NCI-H460 (cell line): Measurements from ENCODE around the gene IDH3B. TPM values are rescaled to one million over a fixed set of nuclear protein-coding genes. Genes with fewer than 3 reads are reported as not detected.

Experiments
- DNase-seq: peaks from one replicate; pipeline ENCODE4 v3.0.0-alpha.2; 2016; ENCODE audit warnings: low read depth; ENCODE audit errors: extremely low read depth
- total RNA-seq: library from RNA; depleted of rRNA; stranded (reverse); fragments of >200 nt; shearing (Covaris generic); gene quantifications from 2 replicates; pipeline ENCODE4 v1.2.3, GENCODE V29; 2014

Gene IDH3B
- total RNA-seq, 1 experiment from 2014 or later: 138 TPM

DNA sequence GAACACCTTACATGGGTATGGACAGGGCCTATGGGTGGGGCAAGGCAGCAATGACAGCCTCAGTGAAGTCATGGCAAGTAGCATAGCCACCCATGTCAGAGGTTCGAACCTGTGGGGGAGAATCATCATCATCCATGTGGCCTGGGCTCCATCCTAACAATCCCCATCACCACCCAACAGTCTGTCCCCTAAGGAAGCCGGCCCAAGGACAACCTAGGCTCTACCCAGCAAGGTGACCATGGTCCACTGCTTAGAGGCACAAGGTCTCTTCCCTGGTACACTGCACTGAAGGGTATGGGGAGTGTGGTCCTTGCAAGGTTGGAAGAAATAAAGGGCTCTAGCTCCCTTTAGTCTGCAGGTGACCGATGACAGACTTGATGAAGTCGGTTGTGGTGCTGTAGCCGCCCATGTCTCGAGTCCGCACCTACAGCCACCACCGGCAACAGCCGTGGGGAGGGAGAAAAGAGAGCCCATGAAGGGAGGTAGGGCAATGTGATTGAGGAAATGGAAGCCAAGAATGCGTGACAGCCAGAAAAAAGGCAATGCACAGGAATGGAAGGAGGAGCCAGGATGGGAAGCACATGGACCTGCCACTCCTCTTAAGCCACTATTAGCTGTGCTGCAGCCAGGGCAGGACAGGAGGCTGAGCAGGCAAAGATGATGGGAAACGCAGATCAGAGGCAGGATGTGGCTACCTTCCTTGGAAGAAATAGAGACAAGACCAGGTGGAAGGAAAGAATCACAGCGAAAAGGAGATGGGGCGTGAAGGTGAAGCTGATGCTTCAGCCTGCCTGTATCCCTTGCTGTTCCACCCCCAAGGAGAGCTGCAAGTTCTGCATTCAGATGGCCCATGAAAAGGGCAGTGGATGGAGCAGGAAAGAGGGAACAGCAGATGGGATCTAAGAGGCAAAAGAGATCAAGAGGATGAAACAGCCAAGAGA lies 5.3 kb downstream of the IDH3B start:
- DNase-seq: peak; percentile 19

DNA sequence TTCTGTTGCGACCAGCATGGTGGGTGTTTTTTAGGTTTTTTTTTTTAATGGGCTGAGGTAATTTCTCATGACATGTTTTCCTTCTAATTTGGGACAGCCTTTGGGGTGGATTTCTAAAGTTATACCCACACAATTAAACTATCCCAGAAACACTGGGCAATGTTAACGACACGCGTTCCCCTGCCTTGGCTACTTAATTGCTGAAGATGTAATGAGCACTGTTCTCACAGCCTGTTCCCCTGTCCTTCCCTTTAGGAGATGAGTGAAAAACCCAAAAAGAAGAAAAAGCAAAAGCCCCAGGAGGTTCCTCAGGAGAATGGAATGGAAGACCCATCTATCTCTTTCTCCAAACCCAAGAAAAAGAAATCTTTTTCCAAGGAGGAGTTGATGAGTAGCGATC lies 6.3 kb downstream of the IDH3B start:
- no peak for DNase-seq

DNA sequence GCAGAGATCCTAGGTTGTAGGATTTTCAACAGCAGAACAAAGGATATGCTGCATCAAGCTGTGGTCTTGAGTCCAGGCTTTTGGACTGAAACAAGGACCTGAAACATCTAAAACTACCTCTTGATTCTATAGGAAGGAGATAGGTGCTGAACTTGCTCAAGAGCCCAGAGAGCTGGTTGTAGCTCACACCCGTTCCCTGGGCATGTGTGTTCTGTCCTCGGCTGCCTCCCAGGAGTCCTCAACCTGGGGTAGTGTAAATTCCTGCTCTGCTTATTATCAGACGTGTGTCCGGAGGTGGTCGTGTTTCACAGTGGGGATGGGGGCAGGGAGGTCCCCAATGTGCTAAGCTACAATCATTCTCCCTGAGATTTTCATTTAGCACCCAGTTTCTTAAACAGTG lies 6.8 kb downstream of the IDH3B start:
- no peak for DNase-seq

DNA sequence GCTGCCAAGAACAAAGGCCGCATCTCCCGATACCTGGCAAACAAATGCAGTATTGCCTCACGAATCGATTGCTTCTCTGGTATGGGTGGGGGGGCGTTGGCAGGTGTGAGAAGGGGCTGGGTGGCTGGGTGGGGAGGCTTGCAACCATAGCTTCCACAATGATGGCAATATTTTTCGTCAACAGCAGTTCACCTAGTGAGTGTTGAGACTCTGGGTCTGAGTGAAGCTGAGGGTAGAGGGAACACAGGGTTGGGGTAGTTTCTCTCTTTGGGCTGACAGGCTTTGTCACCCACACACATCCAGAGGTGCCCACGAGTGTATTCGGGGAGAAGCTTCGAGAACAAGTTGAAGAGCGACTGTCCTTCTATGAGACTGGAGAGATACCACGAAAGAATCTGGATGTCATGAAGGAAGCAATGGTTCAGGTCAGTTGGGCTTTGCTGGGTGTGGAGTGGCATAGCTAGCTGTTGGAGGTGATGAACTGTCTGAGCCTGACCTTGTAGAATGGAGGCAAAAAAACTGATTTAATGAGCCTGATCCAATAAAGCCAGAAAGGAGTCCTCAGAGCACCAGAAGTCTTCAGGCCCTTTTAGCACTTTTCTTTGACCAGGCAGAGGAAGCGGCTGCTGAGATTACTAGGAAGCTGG lies 7.4 kb downstream of the IDH3B start:
- DNase-seq: no peak

DNA sequence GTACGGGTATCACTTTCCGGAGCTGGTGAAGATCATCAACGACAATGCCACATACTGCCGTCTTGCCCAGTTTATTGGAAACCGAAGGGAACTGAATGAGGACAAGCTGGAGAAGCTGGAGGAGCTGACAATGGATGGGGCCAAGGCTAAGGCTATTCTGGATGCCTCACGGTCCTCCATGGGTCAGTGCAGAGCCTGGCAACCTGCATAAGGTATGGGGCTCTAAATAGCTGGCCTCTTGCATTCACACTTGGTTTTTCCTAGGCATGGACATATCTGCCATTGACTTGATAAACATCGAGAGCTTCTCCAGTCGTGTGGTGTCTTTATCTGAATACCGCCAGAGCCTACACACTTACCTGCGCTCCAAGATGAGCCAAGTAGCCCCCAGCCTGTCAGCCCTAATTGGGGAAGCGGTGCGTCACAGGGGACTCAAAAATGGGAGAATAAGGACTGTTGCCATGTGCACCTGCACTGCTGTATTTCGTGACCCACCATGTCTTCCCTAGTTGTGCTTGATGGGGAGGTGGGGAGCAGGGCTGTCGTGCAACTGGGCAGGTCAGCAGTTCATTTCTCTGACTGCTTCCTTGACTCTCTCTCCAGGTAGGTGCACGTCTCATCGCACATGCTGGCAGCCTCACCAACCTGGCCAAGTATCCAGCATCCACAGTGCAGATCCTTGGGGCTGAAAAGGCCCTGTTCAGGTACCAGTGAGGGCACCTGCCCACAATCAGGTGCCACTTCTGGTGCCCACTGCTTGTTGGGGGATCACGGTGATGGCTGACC lies 8.5 kb downstream of the IDH3B start:
- DNase-seq: no peak

DNA sequence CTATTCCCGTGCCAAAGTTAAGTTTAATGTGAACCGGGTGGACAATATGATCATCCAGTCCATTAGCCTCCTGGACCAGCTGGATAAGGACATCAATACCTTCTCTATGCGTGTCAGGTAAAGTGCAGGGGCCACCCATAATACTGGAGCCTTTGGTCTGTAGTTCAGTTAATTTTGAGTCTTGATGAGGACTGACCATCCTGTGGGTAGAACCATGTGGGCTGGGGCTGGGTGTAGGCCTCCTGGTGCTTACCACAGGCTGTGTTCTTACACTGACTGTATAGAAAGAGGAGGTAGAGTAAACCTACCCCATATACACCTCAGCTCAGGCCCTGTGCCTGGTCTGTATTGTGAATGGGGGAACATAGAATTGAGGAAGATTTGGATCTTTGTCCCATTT lies 9.2 kb downstream of the IDH3B start:
- no peak for DNase-seq

DNA sequence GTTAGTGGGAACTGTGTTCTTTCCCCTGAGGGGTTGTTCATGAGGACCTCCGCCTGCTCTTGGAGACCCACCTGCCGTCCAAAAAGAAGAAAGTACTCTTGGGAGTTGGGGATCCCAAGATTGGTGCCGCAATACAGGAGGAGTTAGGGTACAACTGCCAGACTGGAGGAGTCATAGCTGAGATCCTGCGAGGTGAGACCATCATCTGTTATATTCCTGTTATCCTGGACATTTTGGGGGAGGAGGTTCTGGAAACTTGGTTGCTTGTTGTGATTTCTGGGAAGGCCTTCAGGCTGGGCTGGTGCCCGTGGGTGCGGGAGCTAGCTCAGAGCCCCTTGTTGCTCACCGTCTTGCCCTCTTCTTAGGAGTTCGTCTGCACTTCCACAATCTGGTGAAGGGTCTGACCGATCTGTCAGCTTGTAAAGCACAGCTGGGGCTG lies 9.6 kb downstream of the IDH3B start:
- DNase-seq: no peak

DNA sequence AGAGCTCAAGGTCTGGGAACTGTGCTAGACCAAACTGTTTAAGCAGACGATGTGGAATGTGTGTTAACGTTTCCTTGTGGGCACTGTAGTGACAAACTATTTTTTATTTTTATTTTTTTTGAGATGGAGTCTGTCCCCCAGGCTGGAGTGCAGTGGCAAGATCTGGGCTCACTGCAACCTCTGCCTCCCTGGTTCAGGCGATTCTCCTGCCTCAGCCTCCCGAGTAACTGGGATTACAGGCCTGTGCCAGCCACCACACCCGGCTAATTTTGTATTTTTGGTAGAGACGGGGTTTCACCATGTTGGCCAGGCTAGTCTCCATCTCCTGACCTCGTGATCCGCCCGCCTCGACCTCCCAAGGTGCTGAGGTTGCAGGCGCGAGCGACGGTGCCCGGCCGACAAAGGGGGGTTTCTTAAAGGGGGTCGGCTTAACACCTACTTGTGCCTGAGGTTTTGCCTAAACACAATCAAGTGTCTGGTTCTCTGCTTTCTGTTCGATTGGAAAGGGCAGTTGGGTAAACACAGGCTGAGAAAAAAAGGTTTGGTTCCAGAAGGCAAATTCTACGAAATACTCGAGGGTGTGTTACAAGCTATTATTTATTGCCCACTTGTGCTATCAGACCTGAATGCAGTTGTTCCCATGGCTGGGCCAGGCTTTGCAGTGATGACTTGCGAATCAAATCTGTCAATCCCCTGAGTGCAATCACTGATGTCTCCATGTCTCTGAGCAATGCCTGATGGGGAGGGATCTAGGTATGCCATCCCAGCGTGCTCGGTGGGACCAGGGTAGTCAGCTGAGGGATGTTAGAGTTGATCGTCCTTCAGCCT lies 10.2 kb downstream of the IDH3B start:
- no peak for DNase-seq

DNA sequence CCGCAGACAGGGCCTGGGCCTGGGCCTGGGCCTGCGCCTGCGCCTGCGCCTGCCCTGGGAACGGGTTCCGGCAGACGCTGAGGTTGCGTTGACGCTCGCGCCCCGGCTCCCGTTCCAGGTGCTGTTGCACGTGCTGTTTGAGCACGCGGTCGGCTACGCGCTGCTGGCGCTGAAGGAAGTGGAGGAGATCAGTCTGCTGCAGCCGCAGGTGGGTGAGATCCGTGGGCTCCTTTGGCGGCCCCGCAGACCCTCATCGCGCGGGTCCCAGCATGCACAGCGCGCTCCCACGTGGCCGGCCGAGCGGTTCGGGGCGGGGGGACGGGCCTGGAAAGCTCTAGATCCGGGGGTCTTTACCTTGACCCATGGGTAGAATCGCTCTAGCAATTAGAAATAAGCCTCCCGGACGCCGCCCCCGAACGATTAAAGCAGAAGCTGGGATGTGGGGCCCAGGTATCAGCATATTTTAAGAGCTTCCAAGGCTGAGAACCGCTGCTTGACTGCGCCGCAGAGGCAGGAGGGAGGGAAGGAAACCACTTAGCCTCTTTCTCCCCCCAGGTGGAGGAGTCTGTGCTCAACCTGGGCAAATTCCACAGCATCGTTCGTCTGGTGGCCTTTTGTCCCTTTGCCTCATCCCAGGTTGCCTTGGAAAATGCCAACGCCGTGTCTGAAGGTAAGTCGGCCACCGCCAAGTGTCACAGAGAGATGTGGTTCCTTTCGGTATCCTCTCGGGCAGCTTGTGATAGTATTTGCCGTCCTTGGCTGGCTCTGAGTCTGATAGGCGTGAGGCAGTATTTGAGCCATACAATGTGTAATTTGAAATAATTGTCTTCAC lies 11.1 kb downstream of the IDH3B start:
- no peak for DNase-seq

DNA sequence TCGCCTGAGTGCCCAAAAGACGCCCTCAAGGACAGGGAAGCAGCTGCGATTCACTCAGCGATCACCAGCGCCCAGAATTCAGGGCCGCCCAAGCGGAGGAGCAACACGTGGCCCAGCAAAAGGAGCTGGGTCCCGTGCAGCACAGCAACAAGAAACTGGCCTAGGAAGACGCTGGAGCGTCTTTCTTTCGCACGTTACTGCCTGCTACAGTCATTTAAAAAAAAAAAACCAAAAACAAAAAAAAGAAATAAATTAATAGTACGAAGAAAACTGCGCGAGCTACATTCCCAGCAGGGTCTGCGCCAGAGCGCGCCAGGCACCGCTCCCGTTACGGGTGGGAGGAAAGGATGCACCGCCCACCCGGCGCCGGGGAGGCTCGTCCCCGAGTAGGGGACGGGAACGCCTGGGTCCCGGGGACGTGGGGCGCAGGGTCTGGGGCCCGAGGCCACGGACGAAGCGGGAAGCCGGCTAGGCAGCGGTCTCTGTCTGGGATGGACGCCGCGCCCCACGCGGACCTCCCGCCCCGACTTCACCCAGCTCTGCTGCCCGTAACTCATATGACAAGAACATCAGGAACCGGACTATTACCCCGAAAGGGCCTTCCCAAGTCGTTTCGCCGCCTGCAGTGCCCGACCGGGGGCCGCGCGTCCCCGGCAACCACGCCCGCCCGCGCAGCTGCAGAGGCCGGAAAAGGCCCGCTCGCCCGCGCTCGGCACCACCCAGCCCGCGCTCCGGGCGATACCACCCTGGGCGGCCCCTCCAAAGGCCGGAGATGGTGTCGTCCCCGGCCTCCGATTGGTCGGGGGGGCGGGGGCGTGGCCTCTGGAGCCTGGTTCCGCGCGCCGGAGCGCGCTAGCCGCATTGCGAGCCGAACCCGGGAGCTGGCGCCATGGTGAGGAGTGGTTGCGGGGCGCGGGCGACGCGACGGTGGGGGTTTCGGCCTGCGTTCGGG lies 12.0 kb downstream of the IDH3B start, which contains the start of gene NOP56:
NOP56 (plus strand) TSS at position 861 of the 952 bp plus-strand sequence; CDS start at position 890, 29 bp downstream.
- DNase-seq: peak; percentile 89

DNA sequence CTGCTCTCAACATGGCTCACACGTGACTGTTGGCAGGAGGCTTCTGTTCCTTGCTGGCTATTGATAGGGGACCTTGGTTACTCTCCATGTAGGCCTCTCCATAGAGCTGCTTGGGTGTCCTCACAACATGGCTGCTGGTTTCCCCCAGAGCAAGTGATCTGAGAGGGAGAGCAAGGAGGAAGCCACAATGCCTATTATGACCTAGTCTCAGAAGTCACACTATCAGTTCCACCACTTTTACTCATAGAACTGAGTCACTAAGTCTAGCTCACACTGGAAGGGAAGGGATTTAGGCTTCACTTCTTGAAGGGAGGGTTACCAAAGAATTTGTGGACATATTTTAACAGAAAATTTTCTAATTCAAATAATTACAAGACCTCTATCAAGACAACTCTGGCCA lies 20.3 kb downstream of the IDH3B start:
- no peak for DNase-seq

DNA sequence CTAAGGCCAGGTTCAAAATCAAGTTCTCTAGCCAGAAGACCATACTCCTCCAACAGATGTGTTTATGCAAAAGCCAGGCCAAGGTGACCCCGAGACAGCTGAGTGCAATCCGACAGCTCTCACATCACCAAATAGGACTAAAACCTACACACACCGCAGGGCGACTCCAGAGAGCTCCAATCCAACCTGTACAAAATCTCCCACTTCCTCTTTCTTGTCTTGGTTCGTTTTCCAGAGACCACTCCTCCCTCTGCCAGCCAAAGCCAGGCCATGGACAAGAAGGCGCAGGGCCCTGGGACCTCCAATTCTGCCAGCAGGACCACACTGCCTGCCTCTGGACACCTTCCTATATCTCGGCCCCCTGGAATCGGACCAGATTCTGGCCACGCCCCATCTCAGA lies 23.1 kb downstream of the IDH3B start:
- no peak for DNase-seq

DNA sequence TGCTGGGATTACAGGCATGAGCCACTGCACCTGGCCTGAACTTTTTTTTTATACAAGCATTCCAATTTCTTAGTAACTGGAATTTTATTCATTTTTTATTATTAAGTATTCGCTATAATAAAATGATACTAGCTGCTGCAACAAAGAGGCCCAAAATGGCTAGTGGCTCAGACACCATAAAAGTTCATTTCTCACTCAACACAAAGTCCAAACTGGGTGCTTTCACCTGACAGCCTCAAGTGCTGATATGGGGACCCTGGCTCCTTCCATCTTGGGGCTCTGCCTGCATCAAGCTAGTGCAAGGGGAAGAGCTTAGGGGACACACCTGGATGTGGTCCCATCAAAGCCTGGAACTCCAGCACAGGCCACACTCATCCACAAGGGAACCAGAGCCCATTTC lies 23.8 kb downstream of the IDH3B start:
- DNase-seq: no peak

DNA sequence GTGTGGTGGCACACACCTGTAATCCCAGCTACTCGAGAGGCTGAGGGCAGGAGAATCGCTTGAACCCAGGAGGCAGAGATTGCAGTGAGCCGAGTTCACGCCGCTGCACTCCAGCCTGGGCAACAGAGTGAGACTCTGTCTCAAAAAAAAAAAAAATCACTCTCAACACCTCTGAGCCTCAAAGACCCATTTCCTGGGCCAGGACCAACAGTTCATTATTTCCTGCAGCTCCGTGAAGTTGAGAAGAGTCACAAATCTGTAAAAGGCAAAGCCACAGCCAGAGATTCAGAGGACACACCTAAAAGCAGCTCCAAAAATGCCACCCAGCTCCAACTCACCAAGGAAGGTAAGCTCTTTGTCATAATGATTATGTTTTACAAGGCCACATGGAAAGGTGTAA lies 26.8 kb downstream of the IDH3B start:
- no peak for DNase-seq

DNA sequence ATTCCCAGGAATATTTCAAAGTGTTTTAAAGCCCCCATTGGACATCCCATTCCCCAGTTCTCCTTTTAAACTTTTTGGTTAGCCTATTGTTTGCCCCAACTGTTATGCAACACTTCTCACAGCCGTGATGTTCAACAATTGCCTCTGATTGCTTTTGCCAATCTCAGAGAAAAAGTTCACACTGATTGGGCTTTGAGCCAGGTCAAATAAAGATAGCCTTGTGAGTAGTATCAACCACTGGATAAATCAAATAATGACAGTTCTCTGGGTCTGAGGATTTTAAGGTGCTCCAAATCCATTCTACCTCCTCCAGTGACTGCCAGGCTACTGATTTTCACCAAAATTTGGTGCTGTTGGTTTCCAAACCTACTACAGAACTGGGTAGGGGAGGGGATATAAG lies 30.6 kb downstream of the IDH3B start:
- no peak for DNase-seq

DNA sequence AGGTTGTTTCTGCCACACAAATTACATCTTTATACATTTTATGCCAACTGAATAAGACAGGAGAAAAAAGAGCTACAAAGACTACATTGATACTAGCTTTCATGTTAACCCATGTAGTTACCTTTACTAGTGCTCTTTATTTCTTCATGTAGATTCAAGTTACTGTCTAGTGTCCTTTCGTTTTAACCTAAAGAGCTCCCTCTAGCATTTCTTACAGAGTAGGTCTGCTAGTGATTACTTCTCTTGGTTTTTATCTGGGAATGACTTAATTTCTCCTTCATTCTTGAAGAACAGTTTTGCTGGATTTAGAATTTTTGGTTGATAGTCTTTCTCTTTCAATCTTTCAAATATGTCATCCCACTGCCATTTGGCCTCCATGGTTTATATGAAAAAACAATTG lies 32.8 kb downstream of the IDH3B start:
- DNase-seq: no peak

DNA sequence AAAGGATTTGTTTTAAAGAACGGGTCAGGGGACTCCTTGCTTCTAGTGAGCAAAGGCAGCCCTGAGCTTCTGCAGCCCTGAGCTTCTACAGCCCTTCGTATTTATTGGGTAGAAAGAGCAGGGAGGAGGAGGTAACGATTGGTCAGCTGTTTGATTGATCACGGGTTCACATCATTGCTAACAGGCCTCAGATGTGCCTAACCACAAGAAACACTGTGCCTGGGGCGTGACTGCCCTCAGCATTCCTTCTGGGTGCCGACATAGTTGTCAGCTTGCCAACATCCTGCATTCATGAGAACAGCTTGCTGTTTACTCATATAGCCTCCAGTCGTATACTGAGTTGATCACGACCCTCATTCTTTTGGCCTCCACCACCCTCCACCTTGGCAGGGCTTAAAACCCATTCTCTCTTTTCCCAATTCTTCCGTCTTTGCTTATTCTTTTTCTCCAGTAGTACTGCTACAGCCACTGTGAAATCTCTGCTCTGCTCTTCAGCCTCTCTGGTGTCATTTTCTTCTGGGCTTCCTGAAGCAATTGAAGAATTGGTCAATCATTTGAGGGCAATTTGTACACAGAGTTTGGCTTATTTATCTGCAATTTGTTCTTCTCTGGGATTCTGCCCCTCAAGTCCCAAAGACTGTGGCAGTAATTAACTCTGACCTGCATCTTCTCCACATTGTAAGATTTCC lies 37.0 kb downstream of the IDH3B start:
- peak; percentile 26 for DNase-seq

DNA sequence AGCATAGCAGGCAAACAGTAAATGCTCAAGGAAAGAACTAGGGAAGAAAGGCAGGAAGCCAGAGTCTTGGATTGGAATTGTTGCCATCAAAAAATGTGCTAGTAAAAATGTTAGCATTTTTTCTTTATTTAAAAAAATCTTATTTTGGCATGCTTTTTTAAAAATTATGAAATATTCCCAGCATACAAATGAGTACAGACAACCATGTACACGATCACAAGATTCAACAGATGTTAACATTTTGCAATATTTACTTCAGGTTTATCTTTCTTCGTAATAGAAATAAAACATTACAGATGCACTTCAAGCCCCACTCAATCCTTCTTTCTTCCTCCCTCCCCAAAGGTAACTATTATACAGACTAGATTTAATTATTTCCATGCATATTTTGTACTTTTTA lies 39.0 kb downstream of the IDH3B start:
- no peak for DNase-seq
